ENCODE results near the gene PARP3.
"Not testable (repeated sequence)": the region's sequence is repeated elsewhere in the genome, so short reads cannot be mapped to it uniquely, and the experiment has no call there.

Gene PARP3

GRCh38 chr3:51986010-51986947 is 44.1 kb downstream of the PARP3 start:
- no peak for DNase-seq

- no peak for DNase-seq
Measured at GRCh38 chr3:51987568-51987967, 45.4 kb downstream of the PARP3 start.

GRCh38 chr3:51988286-51989146 is 46.4 kb downstream of the PARP3 start:
- no peak for DNase-seq

GRCh38 chr3:51990501-51990971 is 48.4 kb downstream of the PARP3 start:
- not testable (repeated sequence) for DNase-seq

- no peak for DNase-seq
Measured at GRCh38 chr3:51992017-51992682, 50.0 kb downstream of the PARP3 start.

GRCh38 chr3:51993657-51994056 is 51.5 kb downstream of the PARP3 start:
- DNase-seq, result not testable (repeated sequence)

- no peak for DNase-seq
Measured at GRCh38 chr3:51994530-51994929, 52.4 kb downstream of the PARP3 start.

- peak; percentile 85 for DNase-seq
Measured at GRCh38 chr3:51995346-51996163, 53.4 kb downstream of the PARP3 start, which contains the start of gene RPL29. Gene RPL29, minus strand, starts transcription at chr3:51995895. Its CDS starts 434 bp downstream, at chr3:51995461.

- DNase-seq, result no peak
Measured at GRCh38 chr3:51997172-51997571, 55.0 kb downstream of the PARP3 start.

GRCh38 chr3:51997935-51998596 is 55.9 kb downstream of the PARP3 start:
- DNase-seq, result no peak

All from effector CD8-positive, alpha-beta T cell (primary cell).